GM12878 (cell line): ENCODE data around the gene UBE2L5. TPM values are rescaled to one million over a fixed set of nuclear protein-coding genes. Genes with fewer than 3 reads are reported as not detected.

Experiments used
- CHD4 ChIP-seq: fragments of 200-600 bp; sonication (generic); IDR thresholded peaks from 2 replicates; pipeline ENCODE4 v1.6.1; 2016; ENCODE audit warnings: mild to moderate bottlenecking
- CREB1 ChIP-seq: IDR thresholded peaks from 2 replicates; pipeline ENCODE4 v1.6.1; 2012; ENCODE audit warnings: low read depth, mild to moderate bottlenecking, inconsistent platforms
- HCFC1 ChIP-seq: fragments of 150-350 bp; IDR thresholded peaks from 2 replicates; pipeline ENCODE4 v1.6.1; 2014; ENCODE audit warnings: low read length
- MEF2A ChIP-seq: IDR thresholded peaks from 2 replicates; pipeline ENCODE4 v1.6.1; 2011; ENCODE audit warnings: low read depth, mild to moderate bottlenecking, low read length, moderate library complexity; ENCODE audit not compliant: insufficient read depth
- MTA2 ChIP-seq: fragments of 450-650 bp; IDR thresholded peaks from 2 replicates; pipeline ENCODE4 v1.6.1; 2016; ENCODE audit warnings: low read depth, mild to moderate bottlenecking, moderate library complexity
- MTA3 ChIP-seq: IDR thresholded peaks from 2 replicates; pipeline ENCODE4 v1.6.1; 2012; ENCODE audit warnings: low read length, inconsistent platforms, borderline replicate concordance
- PAX5 ChIP-seq: IDR thresholded peaks from 2 replicates; pipeline ENCODE4 v1.6.1; 2011; ENCODE audit warnings: low read depth, low read length, borderline replicate concordance
- PAX8 ChIP-seq: fragments of 450-650 bp; IDR thresholded peaks from 2 replicates; pipeline ENCODE4 v1.6.1; 2017; ENCODE audit warnings: mild to moderate bottlenecking, moderate library complexity
- RUNX3 ChIP-seq: IDR thresholded peaks from 2 replicates; pipeline ENCODE4 v1.6.1; 2012; ENCODE audit warnings: low read length, inconsistent platforms
- SIN3A ChIP-seq: IDR thresholded peaks from 2 replicates; pipeline ENCODE4 v1.6.1; 2012; ENCODE audit warnings: low read depth, low read length, improper control_type of control experiment
- SIX5 ChIP-seq: IDR thresholded peaks from 2 replicates; pipeline ENCODE4 v1.6.1; 2011; ENCODE audit warnings: mild to moderate bottlenecking, low read depth, low read length, moderate library complexity; ENCODE audit not compliant: severe bottlenecking
- TAF1 ChIP-seq: IDR thresholded peaks from 2 replicates; pipeline ENCODE4 v1.6.1; 2011; ENCODE audit warnings: mild to moderate bottlenecking, low read depth, low read length, borderline replicate concordance
- ZNF207 ChIP-seq: fragments of 450-650 bp; IDR thresholded peaks from 2 replicates; pipeline ENCODE4 v1.6.1; 2014; ENCODE audit warnings: antibody characterized with exemption, mild to moderate bottlenecking, borderline replicate concordance
- ZNF217 ChIP-seq: fragments of 450-650 bp; IDR thresholded peaks from 2 replicates; pipeline ENCODE4 v1.6.1; 2017; ENCODE audit warnings: antibody characterized with exemption, mild to moderate bottlenecking
- polyA plus RNA-seq, 11 experiments: library from polyadenylated mRNA; depleted of rRNA in 4 of 11; unstranded in 6 of 11; stranded (reverse) in 5 of 11; fragments of >200 nt; fragmentation: Nextera tagmentation in 4 of 11; fragmentation: Illumina TruSeq in 1 of 11; extraction: Ambion mirVana in 4 of 11; extraction: Trizol in 1 of 11; gene quantifications; 1 replicate in 1 of 11; 2 replicates in 10 of 11; pipeline versions ENCODE4 v1.2.1 to v1.2.3, GENCODE V29; 2011 to 2016; ENCODE audit warnings: inconsistent platforms in 2 of 11, missing spikeins in 2 of 11, low read depth in 1 of 11
- total RNA-seq, 4 experiments: library from RNA; depleted of rRNA in 3 of 4; stranded (reverse); fragments of >200 nt in 3 of 4; fragmentation: Illumina TruSeq in 1 of 4; extraction: Trizol in 1 of 4; gene quantifications; 2 replicates each; pipeline versions ENCODE4 v1.2.1 to v1.2.3, GENCODE V29; 2013 to 2021
- TF ChIP-seq, protein P1 (sequence below): fragments of 450-650 bp; IDR thresholded peaks from 2 replicates; pipeline ENCODE4 v1.6.1; 2017; ENCODE audit warnings: mild to moderate bottlenecking, moderate library complexity
- TF ChIP-seq, protein P2 (sequence below): IDR thresholded peaks from 2 replicates; pipeline ENCODE4 v1.6.1; 2011; ENCODE audit warnings: borderline replicate concordance, low read depth, mild to moderate bottlenecking, moderate library complexity, low read length; ENCODE audit not compliant: insufficient read depth, poor library complexity, severe bottlenecking
- TF ChIP-seq, protein P3 (sequence below): fragments of 450-650 bp; IDR thresholded peaks from 2 replicates; pipeline ENCODE4 v1.6.1; 2017; ENCODE audit warnings: borderline replicate concordance
- TF ChIP-seq, protein P4 (sequence below): fragments of 450-650 bp; IDR thresholded peaks from 2 replicates; pipeline ENCODE4 v1.6.1; 2017; ENCODE audit warnings: mild to moderate bottlenecking, low read depth, inconsistent platforms; ENCODE audit not compliant: poor library complexity, severe bottlenecking
- TF ChIP-seq, protein P5 (sequence below): fragments of 450-650 bp; IDR thresholded peaks from 2 replicates; pipeline ENCODE4 v1.6.1; 2017; ENCODE audit warnings: low read depth, mild to moderate bottlenecking, moderate library complexity

UBE2L5 gene
- total and polyA plus RNA-seq, 10 of the 15 experiments (the other 5 are each of a cell fraction or from before 2014, with no cell fraction given) = 0.03 to 1.1 (median 0.19) TPM; not detected in 2

DNA sequence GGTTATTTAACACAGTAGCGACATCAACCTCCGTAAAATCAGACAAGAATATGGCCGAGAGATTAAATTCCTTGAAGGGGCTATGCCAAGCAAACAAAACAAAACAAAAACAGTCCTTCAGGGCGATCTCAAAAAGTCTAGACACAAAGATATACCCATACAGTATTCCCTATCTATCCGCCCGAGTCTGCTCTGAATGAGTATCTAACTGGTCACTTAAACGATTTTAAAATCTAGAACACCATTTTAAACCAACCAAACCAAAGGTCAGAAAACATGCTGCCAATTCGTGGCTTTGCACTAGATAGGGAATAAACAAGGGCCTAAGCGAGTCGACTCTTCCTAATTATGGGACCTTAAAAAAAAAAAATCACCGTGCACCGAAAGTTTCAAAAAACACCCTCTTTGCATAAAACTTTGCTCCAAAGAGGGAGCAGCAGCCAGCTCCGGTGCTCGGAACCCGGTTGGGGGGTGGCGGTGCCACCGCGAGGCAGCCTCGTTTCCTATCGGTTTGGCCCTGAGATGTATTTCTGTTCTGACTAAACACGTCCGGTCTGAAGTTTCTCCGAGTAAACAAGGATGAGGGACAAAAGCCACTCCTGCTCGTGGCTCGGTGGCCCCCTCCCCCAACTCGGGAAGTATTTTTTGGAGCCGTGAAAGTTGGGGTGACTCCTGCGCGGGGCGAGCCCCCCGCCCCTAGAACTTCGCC lies 41.6 kb downstream of the UBE2L5 start (continued):
- TF ChIP-seq, protein P1, sequence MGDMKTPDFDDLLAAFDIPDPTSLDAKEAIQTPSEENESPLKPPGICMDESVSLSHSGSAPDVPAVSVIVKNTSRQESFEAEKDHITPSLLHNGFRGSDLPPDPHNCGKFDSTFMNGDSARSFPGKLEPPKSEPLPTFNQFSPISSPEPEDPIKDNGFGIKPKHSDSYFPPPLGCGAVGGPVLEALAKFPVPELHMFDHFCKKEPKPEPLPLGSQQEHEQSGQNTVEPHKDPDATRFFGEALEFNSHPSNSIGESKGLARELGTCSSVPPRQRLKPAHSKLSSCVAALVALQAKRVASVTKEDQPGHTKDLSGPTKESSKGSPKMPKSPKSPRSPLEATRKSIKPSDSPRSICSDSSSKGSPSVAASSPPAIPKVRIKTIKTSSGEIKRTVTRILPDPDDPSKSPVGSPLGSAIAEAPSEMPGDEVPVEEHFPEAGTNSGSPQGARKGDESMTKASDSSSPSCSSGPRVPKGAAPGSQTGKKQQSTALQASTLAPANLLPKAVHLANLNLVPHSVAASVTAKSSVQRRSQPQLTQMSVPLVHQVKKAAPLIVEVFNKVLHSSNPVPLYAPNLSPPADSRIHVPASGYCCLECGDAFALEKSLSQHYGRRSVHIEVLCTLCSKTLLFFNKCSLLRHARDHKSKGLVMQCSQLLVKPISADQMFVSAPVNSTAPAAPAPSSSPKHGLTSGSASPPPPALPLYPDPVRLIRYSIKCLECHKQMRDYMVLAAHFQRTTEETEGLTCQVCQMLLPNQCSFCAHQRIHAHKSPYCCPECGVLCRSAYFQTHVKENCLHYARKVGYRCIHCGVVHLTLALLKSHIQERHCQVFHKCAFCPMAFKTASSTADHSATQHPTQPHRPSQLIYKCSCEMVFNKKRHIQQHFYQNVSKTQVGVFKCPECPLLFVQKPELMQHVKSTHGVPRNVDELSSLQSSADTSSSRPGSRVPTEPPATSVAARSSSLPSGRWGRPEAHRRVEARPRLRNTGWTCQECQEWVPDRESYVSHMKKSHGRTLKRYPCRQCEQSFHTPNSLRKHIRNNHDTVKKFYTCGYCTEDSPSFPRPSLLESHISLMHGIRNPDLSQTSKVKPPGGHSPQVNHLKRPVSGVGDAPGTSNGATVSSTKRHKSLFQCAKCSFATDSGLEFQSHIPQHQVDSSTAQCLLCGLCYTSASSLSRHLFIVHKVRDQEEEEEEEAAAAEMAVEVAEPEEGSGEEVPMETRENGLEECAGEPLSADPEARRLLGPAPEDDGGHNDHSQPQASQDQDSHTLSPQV = no peak
- TF ChIP-seq ZNF217 = no peak
- TF ChIP-seq, protein P2, sequence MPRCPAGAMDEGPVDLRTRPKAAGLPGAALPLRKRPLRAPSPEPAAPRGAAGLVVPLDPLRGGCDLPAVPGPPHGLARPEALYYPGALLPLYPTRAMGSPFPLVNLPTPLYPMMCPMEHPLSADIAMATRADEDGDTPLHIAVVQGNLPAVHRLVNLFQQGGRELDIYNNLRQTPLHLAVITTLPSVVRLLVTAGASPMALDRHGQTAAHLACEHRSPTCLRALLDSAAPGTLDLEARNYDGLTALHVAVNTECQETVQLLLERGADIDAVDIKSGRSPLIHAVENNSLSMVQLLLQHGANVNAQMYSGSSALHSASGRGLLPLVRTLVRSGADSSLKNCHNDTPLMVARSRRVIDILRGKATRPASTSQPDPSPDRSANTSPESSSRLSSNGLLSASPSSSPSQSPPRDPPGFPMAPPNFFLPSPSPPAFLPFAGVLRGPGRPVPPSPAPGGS = peak; percentile 25
- TF ChIP-seq RUNX3 = peak; percentile 77
- no peak for TF ChIP-seq PAX5
- TF ChIP-seq, protein P3, sequence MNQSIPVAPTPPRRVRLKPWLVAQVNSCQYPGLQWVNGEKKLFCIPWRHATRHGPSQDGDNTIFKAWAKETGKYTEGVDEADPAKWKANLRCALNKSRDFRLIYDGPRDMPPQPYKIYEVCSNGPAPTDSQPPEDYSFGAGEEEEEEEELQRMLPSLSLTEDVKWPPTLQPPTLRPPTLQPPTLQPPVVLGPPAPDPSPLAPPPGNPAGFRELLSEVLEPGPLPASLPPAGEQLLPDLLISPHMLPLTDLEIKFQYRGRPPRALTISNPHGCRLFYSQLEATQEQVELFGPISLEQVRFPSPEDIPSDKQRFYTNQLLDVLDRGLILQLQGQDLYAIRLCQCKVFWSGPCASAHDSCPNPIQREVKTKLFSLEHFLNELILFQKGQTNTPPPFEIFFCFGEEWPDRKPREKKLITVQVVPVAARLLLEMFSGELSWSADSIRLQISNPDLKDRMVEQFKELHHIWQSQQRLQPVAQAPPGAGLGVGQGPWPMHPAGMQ = no peak
- peak; percentile 37; the same call in 1 of the 2 replicates for TF ChIP-seq MTA3
- TF ChIP-seq ZNF207 = no peak; the same call in 1 of the 2 replicates
- peak; percentile 66; the same call in 1 of the 2 replicates for TF ChIP-seq TAF1
- peak; percentile 60 for TF ChIP-seq CREB1
- TF ChIP-seq, protein P4, sequence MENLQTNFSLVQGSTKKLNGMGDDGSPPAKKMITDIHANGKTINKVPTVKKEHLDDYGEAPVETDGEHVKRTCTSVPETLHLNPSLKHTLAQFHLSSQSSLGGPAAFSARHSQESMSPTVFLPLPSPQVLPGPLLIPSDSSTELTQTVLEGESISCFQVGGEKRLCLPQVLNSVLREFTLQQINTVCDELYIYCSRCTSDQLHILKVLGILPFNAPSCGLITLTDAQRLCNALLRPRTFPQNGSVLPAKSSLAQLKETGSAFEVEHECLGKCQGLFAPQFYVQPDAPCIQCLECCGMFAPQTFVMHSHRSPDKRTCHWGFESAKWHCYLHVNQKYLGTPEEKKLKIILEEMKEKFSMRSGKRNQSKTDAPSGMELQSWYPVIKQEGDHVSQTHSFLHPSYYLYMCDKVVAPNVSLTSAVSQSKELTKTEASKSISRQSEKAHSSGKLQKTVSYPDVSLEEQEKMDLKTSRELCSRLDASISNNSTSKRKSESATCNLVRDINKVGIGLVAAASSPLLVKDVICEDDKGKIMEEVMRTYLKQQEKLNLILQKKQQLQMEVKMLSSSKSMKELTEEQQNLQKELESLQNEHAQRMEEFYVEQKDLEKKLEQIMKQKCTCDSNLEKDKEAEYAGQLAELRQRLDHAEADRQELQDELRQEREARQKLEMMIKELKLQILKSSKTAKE = peak; percentile 24
- TF ChIP-seq SIN3A = peak; percentile 78; the same call in 1 of the 2 replicates
- no peak for TF ChIP-seq SIX5
- TF ChIP-seq MEF2A = 0 out of 2 replicates have a peak, but pooled peaks have one; percentile 56
- TF ChIP-seq MTA2 = peak; percentile 13; the same call in 1 of the 2 replicates
- no peak for TF ChIP-seq PAX8
- TF ChIP-seq, protein P5, sequence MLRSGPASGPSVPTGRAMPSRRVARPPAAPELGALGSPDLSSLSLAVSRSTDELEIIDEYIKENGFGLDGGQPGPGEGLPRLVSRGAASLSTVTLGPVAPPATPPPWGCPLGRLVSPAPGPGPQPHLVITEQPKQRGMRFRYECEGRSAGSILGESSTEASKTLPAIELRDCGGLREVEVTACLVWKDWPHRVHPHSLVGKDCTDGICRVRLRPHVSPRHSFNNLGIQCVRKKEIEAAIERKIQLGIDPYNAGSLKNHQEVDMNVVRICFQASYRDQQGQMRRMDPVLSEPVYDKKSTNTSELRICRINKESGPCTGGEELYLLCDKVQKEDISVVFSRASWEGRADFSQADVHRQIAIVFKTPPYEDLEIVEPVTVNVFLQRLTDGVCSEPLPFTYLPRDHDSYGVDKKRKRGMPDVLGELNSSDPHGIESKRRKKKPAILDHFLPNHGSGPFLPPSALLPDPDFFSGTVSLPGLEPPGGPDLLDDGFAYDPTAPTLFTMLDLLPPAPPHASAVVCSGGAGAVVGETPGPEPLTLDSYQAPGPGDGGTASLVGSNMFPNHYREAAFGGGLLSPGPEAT = peak; percentile 51; the same call in 1 of the 2 replicates
- no peak for TF ChIP-seq HCFC1
- TF ChIP-seq CHD4 = no peak
